GM10248 (cell line): ENCODE data around the gene ZNF101.

Experiments
- CTCF ChIA-PET: fragments of 300-600 bp; sonication (Branson Sonifier 250); formaldehyde crosslinking; extraction: SDS; loops from one replicate; lab custom pipeline; 2021; ENCODE audit warnings: antibody characterized with exemption; lab: Yijun Ruan, JAX
- POLR2A ChIA-PET: fragments of 350-650 bp; sonication (Branson Sonifier 250); formaldehyde crosslinking; extraction: SDS; loops from one replicate; lab custom pipeline; 2020; ENCODE audit warnings: antibody characterized with exemption; lab: Yijun Ruan, JAX
- DNase-seq: peaks from one replicate; pipeline ENCODE4 v3.0.0; 2012; ENCODE audit errors: extremely low spot score
- CTCF ChIP-seq: IDR thresholded peaks from 2 replicates; pipeline ENCODE4 v1.5.1; 2012; ENCODE audit warnings: mild to moderate bottlenecking, low read depth; ENCODE audit errors: extremely low read depth, missing control alignments, control extremely low read depth

Gene ZNF101

GRCh38 chr19:19652482-19653295 is 15.9 kb upstream of the ZNF101 start:
- ChIA-PET POLR2A (no interaction called here), CTCF (interaction anchor here (1.1 to 1.8 kb wide), 5 partner anchors 8 to 120 kb away, joined by 3 to 7 read pairs (median 7); no protein-coding TSS in a partner anchor)
- TF ChIP-seq CTCF: no peak
- no peak for DNase-seq

DNA sequence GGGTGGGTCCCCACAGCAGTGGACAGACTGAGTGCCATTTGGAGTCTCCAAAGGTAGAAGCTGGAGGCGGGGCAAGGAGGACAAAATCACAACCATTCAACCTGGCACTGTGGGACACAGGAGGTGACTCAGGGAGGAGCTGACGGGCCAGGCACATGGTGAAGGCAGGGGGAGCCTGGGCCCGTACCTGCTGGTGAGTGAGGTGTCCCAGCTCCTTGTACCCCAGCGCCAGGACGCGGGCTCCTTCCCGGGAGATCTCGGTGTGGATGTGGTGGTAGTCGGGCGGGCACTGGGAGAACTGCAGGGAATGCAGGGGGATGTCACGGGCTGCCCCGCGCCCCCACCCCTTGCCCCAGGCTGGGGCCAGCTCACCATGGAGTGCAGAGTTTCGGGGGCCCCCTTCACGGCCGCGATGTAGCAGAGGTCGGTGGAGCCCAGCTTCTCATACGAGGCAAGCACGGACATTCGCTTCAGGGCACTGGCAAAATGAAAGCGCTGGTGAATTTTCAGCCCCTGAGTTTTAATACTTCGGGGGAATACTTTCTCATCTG is 15.0 kb upstream of the ZNF101 start:
- ChIA-PET CTCF (interaction anchor here (1.1 to 1.8 kb wide), 4 partner anchors 8 to 121 kb away, joined by 3 to 7 read pairs (median 7); no protein-coding TSS in a partner anchor), POLR2A (no interaction called here)
- TF ChIP-seq CTCF: no peak
- DNase-seq: no peak

- ChIA-PET POLR2A (no interaction called here), CTCF (interaction anchor here (1.7 kb wide), 1 partner anchor 9 kb away, joined by 5 read pairs; the partner anchor contains the start of gene ATP13A1)
- no peak for TF ChIP-seq CTCF
- no peak for DNase-seq
Measured at GRCh38 chr19:19654441-19654840, 14.2 kb upstream of the ZNF101 start.

GRCh38 chr19:19655051-19655594 is 13.5 kb upstream of the ZNF101 start:
- CTCF ChIA-PET: interaction anchor here (1.7 kb wide), 1 partner anchor 8 kb away, joined by 5 read pairs; the partner anchor contains the start of gene ATP13A1
- no peak for DNase-seq
- no peak for TF ChIP-seq CTCF
- POLR2A ChIA-PET: no interaction called here

GRCh38 chr19:19655641-19656343 is 12.8 kb upstream of the ZNF101 start:
- ChIA-PET CTCF (interaction anchor here (1.2 to 1.7 kb wide), 2 partner anchors 7 to 103 kb away, joined by 3 to 5 read pairs; partner anchors contain the start of gene ATP13A1), POLR2A (no interaction called here)
- TF ChIP-seq CTCF: no peak
- DNase-seq: no peak
